GM10847 (cell line): ENCODE results near the gene NEK5.

Source experiments
- POLR2A ChIP-seq: IDR thresholded peaks from 2 replicates; pipeline ENCODE4 v1.6.1; 2011; ENCODE audit not compliant: insufficient read length; ENCODE audit errors: extremely low read depth

The NEK5 gene

GRCh38 chr13:52027832-52028231 lies 101.0 kb downstream of the NEK5 start:
- no peak for TF ChIP-seq POLR2A

GRCh38 chr13:52026246-52026626 lies 102.6 kb downstream of the NEK5 start:
- TF ChIP-seq POLR2A: no peak

GRCh38 chr13:52025475-52026245 lies 103.2 kb downstream of the NEK5 start:
- no peak for TF ChIP-seq POLR2A

GRCh38 chr13:52024481-52024880 lies 104.4 kb downstream of the NEK5 start, which contains the start of gene UTP14C:
TSS of gene UTP14C (plus strand) at chr13:52024691. CDS start at chr13:52028805, 4,114 bp downstream.
- no peak for TF ChIP-seq POLR2A

- TF ChIP-seq POLR2A: no peak
Observed at GRCh38 chr13:52022356-52022755, 106.5 kb downstream of the NEK5 start.

- no peak for TF ChIP-seq POLR2A
Observed at GRCh38 chr13:52020191-52020590, 108.7 kb downstream of the NEK5 start.

- TF ChIP-seq POLR2A: no peak
Observed at GRCh38 chr13:52016296-52016695, 112.6 kb downstream of the NEK5 start.

GRCh38 chr13:52012512-52012836 lies 116.4 kb downstream of the NEK5 start:
- TF ChIP-seq POLR2A: no peak

GRCh38 chr13:52011632-52012511 lies 117.0 kb downstream of the NEK5 start, which contains the start of gene ALG11:
TSS of gene ALG11 (plus strand) at chr13:52012398. CDS start at chr13:52012419, 21 bp downstream.
- peak; percentile 71 for TF ChIP-seq POLR2A

- TF ChIP-seq POLR2A: no peak
Observed at GRCh38 chr13:52010890-52011631, 117.8 kb downstream of the NEK5 start, which contains the start of gene ATP7B. TSS of gene ATP7B (minus strand) at chr13:52011450. CDS start at chr13:52011337, 113 bp downstream.

GRCh38 chr13:52009946-52010345 lies 118.9 kb downstream of the NEK5 start:
- no peak for TF ChIP-seq POLR2A

GRCh38 chr13:52006523-52007245 lies 122.2 kb downstream of the NEK5 start:
- no peak for TF ChIP-seq POLR2A

- no peak for TF ChIP-seq POLR2A
Observed at GRCh38 chr13:52005841-52006522, 122.9 kb downstream of the NEK5 start.
